Naive B cell (primary cell): ENCODE results near the gene TBX1. TPM values are rescaled to one million over a fixed set of nuclear protein-coding genes. Genes with fewer than 3 reads are reported as not detected.

Experiments used
- ATAC-seq, 2 donors: fragments of 150-1000 bp; cut with Tn5 transposase; 2 replicates each; pipeline ENCODE4 v1.10.0; 2021; ENCODE audit warnings: low read depth in 2 of 2, mild to moderate bottlenecking in 2 of 2, moderate library complexity in 2 of 2
- DNase-seq: peaks from one replicate; pipeline ENCODE4 v3.0.0; 2022
- H3K27ac Mint-ChIP-seq, 6 donors: one replicate each; pipeline ENCODE4 v1.8.0; 2020 to 2022; ENCODE audit warnings: mild to moderate bottlenecking in 6 of 6, mixed read lengths in 6 of 6, moderate library complexity in 5 of 6, inconsistent platforms in 2 of 6
- H3K27me3 Mint-ChIP-seq, 3 donors: one replicate each; pipeline ENCODE4 v1.8.0; 2021 to 2022; ENCODE audit warnings: mixed read lengths in 3 of 3, mild to moderate bottlenecking in 1 of 3
- H3K36me3 Mint-ChIP-seq, 2 donors: one replicate each; pipeline ENCODE4 v1.8.0; 2020 to 2022; ENCODE audit warnings: mixed read lengths in 2 of 2, inconsistent platforms in 1 of 2, mild to moderate bottlenecking in 1 of 2
- H3K4me1 Mint-ChIP-seq, 3 donors: one replicate each; pipeline ENCODE4 v1.8.0; 2020 to 2022; ENCODE audit warnings: mixed read lengths in 3 of 3, inconsistent platforms in 1 of 3, mild to moderate bottlenecking in 1 of 3, moderate library complexity in 1 of 3
- H3K4me3 Mint-ChIP-seq, 8 donors: one replicate each; pipeline ENCODE4 v1.8.0; 2020 to 2022; ENCODE audit warnings: mild to moderate bottlenecking in 8 of 8, mixed read lengths in 8 of 8, moderate library complexity in 8 of 8, inconsistent platforms in 2 of 8
- H3K9me3 Mint-ChIP-seq, 7 donors: one replicate each; pipeline ENCODE4 v1.8.0; 2020 to 2022; ENCODE audit warnings: mixed read lengths in 7 of 7, mild to moderate bottlenecking in 5 of 7, inconsistent platforms in 2 of 7, moderate library complexity in 1 of 7
- polyA plus RNA-seq, 6 donors: library from polyadenylated mRNA; unstranded; fragments of 300-500 nt; fragmentation: Illumina TruSeq; gene quantifications; one replicate each; pipeline ENCODE4 v1.2.3, GENCODE V29; 2021; ENCODE audit warnings: low read depth in 6 of 6

Gene TBX1
- not detected for polyA plus RNA-seq

- H3K4me1 Mint-ChIP-seq, result peaks cover 31 to 42% (median 37%) of the 10 kb centered on the region in 3 donors
- peaks cover 0 to 7% (median 0%) of the 10 kb centered on the region in 7 donors for H3K9me3 Mint-ChIP-seq
- H3K27ac Mint-ChIP-seq, result peak within 1 kb of the TSS in 2 of 6 donors; percentile 63 to 64
- DNase-seq, result no peak
- no peak for ATAC-seq
- peaks cover 8 to 13% of the 10 kb centered on the region in 2 donors for H3K36me3 Mint-ChIP-seq
- peak within 1 kb of the TSS; percentile 80 to 99 (median 90) for H3K4me3 Mint-ChIP-seq
- peaks cover 45 to 80% (median 75%) of the 10 kb centered on the region in 3 donors for H3K27me3 Mint-ChIP-seq
These were observed at the start of gene TBX1 for GRCh38 chr22:19760058-19760950. TSS of gene TBX1 (plus strand) at chr22:19760778. CDS start at chr22:19760844, 66 bp downstream.

GRCh38 chr22:19713245-19713644 lies 47.3 kb upstream of the TBX1 start:
- Mint-ChIP-seq H3K36me3 (no peaks in the 10 kb centered on the region), H3K4me3 (peak overlapping the region in 7 of 8 donors; percentile 65 to 88 (median 73)), H3K27ac (no peak overlapping the region), H3K4me1 (peaks cover 0 to 5% (median 4%) of the 10 kb centered on the region in 3 donors), H3K27me3 (peaks cover 17 to 69% (median 18%) of the 10 kb centered on the region in 3 donors), H3K9me3 (no peaks in the 10 kb centered on the region)
- DNase-seq, result no peak
- ATAC-seq, result no peak

- H3K4me1 Mint-ChIP-seq, result peaks cover 0 to 5% (median 4%) of the 10 kb centered on the region in 3 donors
- ATAC-seq (no peak), DNase-seq (no peak)
- H3K27me3 Mint-ChIP-seq, result peaks cover 17 to 66% (median 18%) of the 10 kb centered on the region in 3 donors
- H3K9me3 Mint-ChIP-seq, result no peaks in the 10 kb centered on the region
- H3K27ac Mint-ChIP-seq, result no peak overlapping the region
- H3K4me3 Mint-ChIP-seq, result peak overlapping the region; percentile 65 to 88 (median 72)
- no peaks in the 10 kb centered on the region for H3K36me3 Mint-ChIP-seq
These were observed 46.8 kb upstream of the TBX1 start for GRCh38 chr22:19713650-19714311.

- Mint-ChIP-seq H3K27ac (no peak within 1 kb of the TSS), H3K9me3 (no peaks in the 10 kb centered on the region), H3K4me3 (peak within 1 kb of the TSS; percentile 66 to 88 (median 74)), H3K36me3 (no peaks in the 10 kb centered on the region), H3K4me1 (peaks cover 5 to 10% (median 9%) of the 10 kb centered on the region in 3 donors), H3K27me3 (peaks cover 16 to 64% (median 22%) of the 10 kb centered on the region in 3 donors)
- ATAC-seq (no peak), DNase-seq (no peak)
These were observed 46.0 kb upstream of the TBX1 start, which contains the start of gene SEPTIN5 for GRCh38 chr22:19714312-19715187. TSS of gene SEPTIN5 (plus strand) at chr22:19714503. CDS start at chr22:19714589, 86 bp downstream.

GRCh38 chr22:19715188-19715930 lies 45.2 kb upstream of the TBX1 start:
- Mint-ChIP-seq H3K27me3 (peaks cover 22 to 66% (median 24%) of the 10 kb centered on the region in 3 donors), H3K4me3 (peak overlapping the region in 7 of 8 donors; percentile 45 to 84 (median 71)), H3K27ac (no peak overlapping the region), H3K4me1 (peaks cover 5 to 12% (median 11%) of the 10 kb centered on the region in 3 donors), H3K9me3 (no peaks in the 10 kb centered on the region), H3K36me3 (no peaks in the 10 kb centered on the region)
- no peak for ATAC-seq
- no peak for DNase-seq

- H3K36me3 Mint-ChIP-seq, result no peaks in the 10 kb centered on the region
- DNase-seq (no peak), ATAC-seq (no peak)
- peak overlapping the region in 5 of 8 donors; percentile 45 to 71 (median 60) for H3K4me3 Mint-ChIP-seq
- peaks cover 0 to 3% (median 0%) of the 10 kb centered on the region in 7 donors for H3K9me3 Mint-ChIP-seq
- peaks cover 5 to 12% (median 11%) of the 10 kb centered on the region in 3 donors for H3K4me1 Mint-ChIP-seq
- peaks cover 22 to 69% (median 33%) of the 10 kb centered on the region in 3 donors for H3K27me3 Mint-ChIP-seq
- no peak overlapping the region for H3K27ac Mint-ChIP-seq
These were observed 44.3 kb upstream of the TBX1 start for GRCh38 chr22:19716041-19716828.

GRCh38 chr22:19716829-19717105 lies 43.8 kb upstream of the TBX1 start:
- Mint-ChIP-seq H3K4me1 (peaks cover 5 to 12% (median 11%) of the 10 kb centered on the region in 3 donors), H3K4me3 (peak overlapping the region in 3 of 8 donors; percentile 60 to 71 (median 70)), H3K36me3 (no peaks in the 10 kb centered on the region), H3K9me3 (peaks cover 0 to 3% (median 0%) of the 10 kb centered on the region in 7 donors), H3K27ac (peak overlapping the region in 1 of 6 donors; percentile 29), H3K27me3 (peaks cover 21 to 74% (median 38%) of the 10 kb centered on the region in 3 donors)
- ATAC-seq (no peak), DNase-seq (no peak)

- DNase-seq (no peak), ATAC-seq (no peak)
- peaks cover 17 to 74% (median 38%) of the 10 kb centered on the region in 3 donors for H3K27me3 Mint-ChIP-seq
- H3K4me1 Mint-ChIP-seq, result peaks cover 5 to 12% (median 11%) of the 10 kb centered on the region in 3 donors
- no peaks in the 10 kb centered on the region for H3K36me3 Mint-ChIP-seq
- peak overlapping the region in 5 of 8 donors; percentile 22 to 86 (median 71) for H3K4me3 Mint-ChIP-seq
- peaks cover 0 to 3% (median 0%) of the 10 kb centered on the region in 7 donors for H3K9me3 Mint-ChIP-seq
- H3K27ac Mint-ChIP-seq, result no peak overlapping the region
These were observed 43.4 kb upstream of the TBX1 start for GRCh38 chr22:19717181-19717580.

- DNase-seq (peak; percentile 80), ATAC-seq (peak; percentile 88 to 91)
- peak overlapping the region; percentile 58 to 92 (median 74) for H3K4me3 Mint-ChIP-seq
- H3K27ac Mint-ChIP-seq, result no peak overlapping the region
- H3K27me3 Mint-ChIP-seq, result peaks cover 12 to 74% (median 37%) of the 10 kb centered on the region in 3 donors
- H3K4me1 Mint-ChIP-seq, result peaks cover 5 to 15% (median 13%) of the 10 kb centered on the region in 3 donors
- peaks cover 0 to 3% (median 0%) of the 10 kb centered on the region in 7 donors for H3K9me3 Mint-ChIP-seq
- no peaks in the 10 kb centered on the region for H3K36me3 Mint-ChIP-seq
These were observed 42.7 kb upstream of the TBX1 start for GRCh38 chr22:19717691-19718455.

GRCh38 chr22:19718456-19719049 lies 42.0 kb upstream of the TBX1 start:
- ATAC-seq, result no peak
- Mint-ChIP-seq H3K27me3 (peaks cover 5 to 74% (median 37%) of the 10 kb centered on the region in 3 donors), H3K4me1 (peaks cover 12 to 20% (median 15%) of the 10 kb centered on the region in 3 donors), H3K27ac (no peak overlapping the region), H3K9me3 (peaks cover 0 to 3% (median 0%) of the 10 kb centered on the region in 7 donors), H3K4me3 (peak overlapping the region in 1 of 8 donors; percentile 45), H3K36me3 (no peaks in the 10 kb centered on the region)
- DNase-seq, result no peak
